H1 (cell line): ENCODE results near the gene AIRE. TPM values are rescaled to one million over a fixed set of nuclear protein-coding genes. Genes with fewer than 3 reads are reported as not detected.

Experiments used
- CTCF ChIA-PET: fragments of 300-600 bp; sonication (Branson Sonifier 250); formaldehyde crosslinking; loops from one replicate; lab custom pipeline; 2021; ENCODE audit not compliant: partially characterized antibody; lab: Charles Lee
- POLR2A ChIA-PET: fragments of 300-600 bp; sonication (Branson Sonifier 250); formaldehyde crosslinking; loops from one replicate; lab custom pipeline; 2021; ENCODE audit warnings: inconsistent platforms; ENCODE audit not compliant: partially characterized antibody; lab: Charles Lee
- DNase-seq, 2 experiments: peaks; one replicate each; pipeline versions ENCODE4 v3.0.0 to v3.0.0-alpha.2; 2010 to 2022; ENCODE audit warnings: low spot score in 2 of 2, low read depth in 1 of 2, mixed read lengths in 1 of 2
- FAIRE-seq: peaks from 2 replicates; lab custom pipeline; 2011; peaks lifted over from hg19 to GRCh38; lab: Jason Lieb, UNC
- H2AFZ ChIP-seq: 2 replicates; pipeline ENCODE4 v1.8.1; 2012; ENCODE audit warnings: low read length, inconsistent platforms
- H2AK5ac ChIP-seq: 2 replicates; pipeline ENCODE4 v1.6.1; 2013; ENCODE audit warnings: low read depth, low read length
- H2BK120ac ChIP-seq: replicated peaks from 2 replicates; pipeline ENCODE3; 2013; ENCODE audit warnings: low read depth, low read length, inconsistent platforms
- H2BK12ac ChIP-seq: 2 replicates; pipeline ENCODE4 v1.6.1; 2013; ENCODE audit warnings: low read depth, low read length
- H2BK15ac ChIP-seq: 2 replicates; pipeline ENCODE4 v1.6.1; 2013; ENCODE audit warnings: low read length
- H2BK20ac ChIP-seq: 2 replicates; pipeline ENCODE4 v1.6.1; 2013; ENCODE audit warnings: low read length
- H2BK5ac ChIP-seq: 2 replicates; pipeline ENCODE4 v1.6.1; 2013; ENCODE audit warnings: low read depth, low read length
- H3K14ac ChIP-seq: 2 replicates; pipeline ENCODE4 v1.6.1; 2013; ENCODE audit warnings: inconsistent platforms; ENCODE audit not compliant: insufficient read length
- H3K18ac ChIP-seq: 2 replicates; pipeline ENCODE4 v1.6.1; 2013; ENCODE audit warnings: low read length; ENCODE audit errors: extremely low read depth
- H3K23ac ChIP-seq: 2 replicates; pipeline ENCODE4 v1.6.1; 2013; ENCODE audit warnings: inconsistent platforms; ENCODE audit not compliant: insufficient read length
- H3K23me2 ChIP-seq: 2 replicates; pipeline ENCODE4 v1.6.1; 2013; ENCODE audit warnings: low read depth, low read length
- H3K27ac ChIP-seq: 2 replicates; pipeline ENCODE4 v1.6.1; 2011; ENCODE audit warnings: low read depth, low read length, inconsistent platforms
- H3K27me3 ChIP-seq, 4 experiments: replicated peaks in 1 of 4; 1 replicate in 1 of 4; 2 replicates in 3 of 4; pipeline versions ENCODE4 v1.6.1 to v1.8.1; 2011 to 2013; ENCODE audit warnings: low read length in 3 of 4, mild to moderate bottlenecking in 3 of 4, inconsistent platforms in 2 of 4, mixed read lengths in 2 of 4, moderate library complexity in 1 of 4; ENCODE audit not compliant: control insufficient read depth in 3 of 4, insufficient read depth in 3 of 4; ENCODE audit errors: extremely low read depth in 1 of 4
- H3K36me3 ChIP-seq, 4 experiments: 2 replicates each; pipeline versions ENCODE4 v1.6.1 to v1.8.1; 2011 to 2013; ENCODE audit warnings: mild to moderate bottlenecking in 4 of 4, low read length in 3 of 4, moderate library complexity in 2 of 4, control low read depth in 1 of 4, inconsistent platforms in 1 of 4; ENCODE audit not compliant: insufficient read depth in 4 of 4, control insufficient read depth in 2 of 4
- H3K4ac ChIP-seq: replicated peaks from 2 replicates; pipeline ENCODE3; 2013; ENCODE audit warnings: low read length, low read depth, mixed read lengths, inconsistent platforms; ENCODE audit not compliant: insufficient read length
- H3K4me1 ChIP-seq, 4 experiments: replicated peaks in 1 of 4; 1 replicate in 1 of 4; 2 replicates in 3 of 4; pipeline versions ENCODE4 v1.6.1 to v1.8.1; 2011 to 2013; ENCODE audit warnings: low read length in 3 of 4, inconsistent platforms in 2 of 4, mixed read lengths in 1 of 4; ENCODE audit not compliant: insufficient read depth in 4 of 4, control insufficient read depth in 3 of 4
- H3K4me2 ChIP-seq, 2 experiments: 2 replicates each; pipeline versions ENCODE4 v1.6.1 to v1.8.1; 2011 to 2013; ENCODE audit warnings: low read depth in 2 of 2, low read length in 2 of 2, control low read depth in 1 of 2, inconsistent platforms in 1 of 2, mild to moderate bottlenecking in 1 of 2; ENCODE audit not compliant: insufficient read depth in 1 of 2
- H3K4me3 ChIP-seq, 4 experiments: fragments of 200-600, 300-600 bp in 1 of 4; sonication (generic), shearing (Covaris generic), sonication (Bioruptor Twin) in 1 of 4; 2 replicates each; pipeline versions ENCODE4 v1.5.1 to v1.8.1; 2011 to 2016; ENCODE audit warnings: low read length in 4 of 4, low read depth in 3 of 4, control low read depth in 2 of 4, inconsistent platforms in 2 of 4, mild to moderate bottlenecking in 2 of 4, mixed read lengths in 1 of 4, moderate library complexity in 1 of 4; ENCODE audit not compliant: insufficient read depth in 2 of 4; ENCODE audit errors: extremely low read depth in 1 of 4
- H3K56ac ChIP-seq: replicated peaks from 2 replicates; pipeline ENCODE3; 2013; ENCODE audit warnings: low read depth, mild to moderate bottlenecking, mixed read lengths, low read length, inconsistent platforms; ENCODE audit not compliant: insufficient read length
- H3K79me1 ChIP-seq: 2 replicates; pipeline ENCODE4 v1.6.1; 2013; ENCODE audit warnings: low read depth, low read length, control low read depth
- H3K79me2 ChIP-seq, 2 experiments: 2 replicates each; pipeline versions ENCODE4 v1.6.1 to v1.8.1; 2012 to 2013; ENCODE audit warnings: low read length in 2 of 2, mild to moderate bottlenecking in 2 of 2, inconsistent platforms in 1 of 2; ENCODE audit not compliant: insufficient read depth in 2 of 2, control insufficient read depth in 1 of 2
- H3K9ac ChIP-seq, 4 experiments: replicated peaks in 1 of 4; 1 replicate in 1 of 4; 2 replicates in 3 of 4; pipeline versions ENCODE4 v1.6.1 to v1.8.1; 2011 to 2013; ENCODE audit warnings: low read depth in 3 of 4, low read length in 3 of 4, control low read depth in 2 of 4, mild to moderate bottlenecking in 2 of 4, moderate library complexity in 2 of 4, inconsistent platforms in 1 of 4; ENCODE audit errors: extremely low read depth in 1 of 4
- H3K9me3 ChIP-seq, 2 experiments: 2 replicates each; pipeline versions ENCODE4 v1.6.1 to v1.8.1; 2012 to 2013; ENCODE audit warnings: mild to moderate bottlenecking in 2 of 2, moderate library complexity in 2 of 2, control low read depth in 1 of 2, inconsistent platforms in 1 of 2, low read depth in 1 of 2, low read length in 1 of 2, mixed read lengths in 1 of 2; ENCODE audit not compliant: insufficient read depth in 2 of 2
- H4K20me1 ChIP-seq, 2 experiments: replicated peaks in 1 of 2; 2 replicates each; pipeline versions ENCODE3 to v1.8.1; 2011 to 2013; ENCODE audit warnings: inconsistent platforms in 2 of 2, low read length in 2 of 2, mild to moderate bottlenecking in 1 of 2; ENCODE audit not compliant: insufficient read depth in 2 of 2, control insufficient read depth in 1 of 2
- H4K5ac ChIP-seq: 2 replicates; pipeline ENCODE4 v1.6.1; 2013; ENCODE audit warnings: low read length, low read depth, mixed read lengths, inconsistent platforms; ENCODE audit not compliant: insufficient read length
- H4K8ac ChIP-seq: 2 replicates; pipeline ENCODE4 v1.8.0; 2013; ENCODE audit warnings: mild to moderate bottlenecking, moderate library complexity, low read length, inconsistent platforms; ENCODE audit not compliant: insufficient read depth; ENCODE audit errors: extremely low read depth
- H4K91ac ChIP-seq: replicated peaks from 2 replicates; pipeline ENCODE3; 2013; ENCODE audit warnings: low read length, mixed read lengths, inconsistent platforms; ENCODE audit not compliant: insufficient read length
- ASH2L ChIP-seq: fragments of 200-600, 300-600 bp; sonication (generic); IDR thresholded peaks from one replicate; pipeline ENCODE4 v1.7.1; 2017; ENCODE audit warnings: low read length
- BCL11A ChIP-seq, 2 experiments: IDR thresholded peaks; one replicate each; pipeline ENCODE4 v1.6.1; 2011; ENCODE audit warnings: low read depth in 2 of 2, low read length in 2 of 2, mild to moderate bottlenecking in 2 of 2
- CBX8 ChIP-seq: fragments of 300-800, 300-1000 bp; sonication (generic); IDR thresholded peaks from 2 replicates; pipeline ENCODE4 v1.7.1; 2016; ENCODE audit warnings: low read depth, low read length, borderline replicate concordance
- KDM5A ChIP-seq: fragments of 200-600 bp; IDR thresholded peaks from 2 replicates; pipeline ENCODE4 v1.7.1; 2012; ENCODE audit warnings: mild to moderate bottlenecking, low read length, inconsistent platforms, mixed read lengths
- RFX5 ChIP-seq: IDR thresholded peaks from 2 replicates; pipeline ENCODE4 v1.6.1; 2011; ENCODE audit warnings: low read depth, low read length, improper control_type of control experiment, borderline replicate concordance
- SP1 ChIP-seq: IDR thresholded peaks from 2 replicates; pipeline ENCODE4 v1.6.1; 2011; ENCODE audit warnings: low read depth, low read length
- SUZ12 ChIP-seq: fragments of 200-600 bp; sonication (generic); IDR thresholded peaks from 2 replicates; pipeline ENCODE4 v1.6.1; 2012; ENCODE audit warnings: mild to moderate bottlenecking, inconsistent platforms, low read length, moderate library complexity, mixed read lengths
- WGBS, 2 experiments: shearing (Covaris generic) in 1 of 2; methylation state at CpG; one replicate each; pipeline versions ENCODE4 v1.1.6 to v1.1.7; 2013 to 2015; ENCODE audit warnings: low lambda C conversion rate in 2 of 2, mixed read lengths in 2 of 2, inconsistent platforms in 1 of 2, low coverage in 1 of 2, missing lambda C conversion rate in 1 of 2; ENCODE audit not compliant: insufficient replicate concordance in 2 of 2, insufficient coverage in 1 of 2, insufficient read length in 1 of 2; ENCODE audit errors: extremely low coverage in 1 of 2, missing lambda C conversion rate in 1 of 2; 5-methylcytosine and 5-hydroxymethylcytosine counted together
- polyA plus RNA-seq, 7 experiments: library from polyadenylated mRNA; depleted of rRNA in 3 of 7; stranded (reverse) in 5 of 7; unstranded in 2 of 7; fragments of >200 nt in 5 of 7; fragments of 200-250 nt in 2 of 7; gene quantifications; 1 replicate in 5 of 7; 2 replicates in 1 of 7; 4 replicates in 1 of 7; pipeline versions ENCODE4 v1.2.1 to v1.2.3, GENCODE V29; 2011 to 2013; ENCODE audit warnings: missing spikeins in 2 of 7, mixed read lengths in 2 of 7
- total RNA-seq: library from RNA; stranded (reverse); fragmentation: NEBNext Ultra II Directional; extraction: Animal tissue kit (Norgen Biotek cat#: 25700); gene quantifications from 2 replicates; pipeline ENCODE4 v1.2.1, GENCODE V29; 2021
- TF ChIP-seq, protein P1 (sequence below), 3 experiments: IDR thresholded peaks; 1 replicate in 2 of 3; 2 replicates in 1 of 3; pipeline versions ENCODE4 v1.5.1 to v1.6.1; 2011; ENCODE audit warnings: low read length in 3 of 3, mild to moderate bottlenecking in 3 of 3, inconsistent platforms in 2 of 3, low read depth in 1 of 3, moderate library complexity in 1 of 3; ENCODE audit not compliant: insufficient read depth in 1 of 3; ENCODE audit errors: control extremely low read depth in 1 of 3
- TF ChIP-seq, protein P2 (sequence below): IDR thresholded peaks from 2 replicates; pipeline ENCODE4 v1.6.1; 2011; ENCODE audit warnings: low read depth, mild to moderate bottlenecking, low read length; ENCODE audit not compliant: insufficient read depth

The AIRE gene
- total and polyA plus RNA-seq, 2 of the 8 experiments (the other 6 are each of a cell fraction or from before 2014, with no cell fraction given): 0.09 TPM; not detected in 1

DNA sequence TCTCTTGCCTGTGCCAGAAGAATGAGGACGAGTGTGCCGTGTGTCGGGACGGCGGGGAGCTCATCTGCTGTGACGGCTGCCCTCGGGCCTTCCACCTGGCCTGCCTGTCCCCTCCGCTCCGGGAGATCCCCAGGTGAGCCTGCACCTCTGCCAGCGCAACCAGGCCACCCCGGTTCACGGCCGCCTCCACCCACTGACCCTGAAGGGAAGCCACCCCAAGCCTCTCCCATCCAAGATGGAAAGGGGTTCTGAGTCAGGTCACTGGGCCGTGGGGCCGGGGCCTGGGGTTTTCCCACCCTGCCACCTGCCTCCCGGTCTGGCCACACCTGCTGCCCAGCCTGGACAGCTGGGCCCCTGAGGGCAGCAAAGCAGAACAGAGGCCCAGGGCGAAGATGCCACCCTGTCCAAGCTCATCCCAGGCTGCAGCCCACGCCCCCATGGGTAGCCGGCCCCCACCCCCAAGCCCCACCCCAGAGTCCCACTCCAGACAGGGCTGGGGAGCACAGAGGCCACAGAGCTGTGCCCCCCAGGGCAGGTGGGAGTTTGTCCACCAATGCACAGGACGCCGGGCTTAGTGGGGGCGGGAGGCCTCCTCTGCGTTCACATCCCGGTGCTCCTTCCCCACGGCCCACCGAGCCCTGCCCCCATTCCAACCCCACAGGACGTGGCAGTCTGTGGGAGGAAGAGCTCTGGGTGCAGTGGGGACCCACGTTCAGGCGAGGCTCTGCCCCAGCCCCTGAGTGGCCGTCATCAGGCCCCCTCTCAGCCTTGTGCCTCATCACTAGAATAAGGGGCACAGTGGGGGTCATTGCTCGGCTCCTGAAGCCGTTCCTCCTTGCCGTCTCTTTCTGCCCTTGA, 5.6 kb downstream of the AIRE start:
- Histone ChIP-seq H2AFZ (no peak overlapping the region), H3K27me3 (peaks cover 0 to 6% (median 3%) of the 10 kb centered on the region in 4 experiments; a peak in 5 of 7 replicates), H3K4me1 (no peaks in the 10 kb centered on the region), H2BK120ac (no peak overlapping the region), H3K4ac (no peak overlapping the region), H2BK20ac (no peak overlapping the region), H3K4me3 (no peak overlapping the region), H3K79me1 (no peaks in the 10 kb centered on the region), H3K18ac (no peak overlapping the region), H3K4me2 (no peak overlapping the region), H2BK12ac (no peak overlapping the region), H3K9ac (no peak overlapping the region), H3K23ac (no peak overlapping the region), H3K79me2 (no peaks in the 10 kb centered on the region), H4K91ac (no peak overlapping the region), H4K8ac (no peak overlapping the region), H3K23me2 (no peaks in the 10 kb centered on the region; the same call in 1 of the 2 replicates), H4K5ac (no peak overlapping the region), H2AK5ac (no peak overlapping the region), H3K36me3 (no peaks in the 10 kb centered on the region), H3K9me3 (no peaks in the 10 kb centered on the region), H4K20me1 (no peaks in the 10 kb centered on the region), H3K14ac (no peak overlapping the region), H3K27ac (no peak overlapping the region), H2BK5ac (no peak overlapping the region), H2BK15ac (no peak overlapping the region), H3K56ac (no peak overlapping the region)
- POLR2A ChIA-PET: interaction anchor here (0.6 kb wide), 1 partner anchor 23 kb away, joined by 3 read pairs; no protein-coding TSS in a partner anchor
- FAIRE-seq (no peak), DNase-seq (no peak)
- 86% methylated on average over 27 of the region's 33 CpGs; no CpG with 5 or more reads in 1 of the 2 experiments for WGBS, 2 experiments
- CTCF ChIA-PET: interaction anchor here (0.6 to 0.9 kb wide), 2 partner anchors 8 to 10 kb away, joined by 3 read pairs; no protein-coding TSS in a partner anchor
- TF ChIP-seq KDM5A: no peak
- no peak for TF ChIP-seq CBX8
- no peak for TF ChIP-seq SP1
- no peak for TF ChIP-seq ASH2L
- TF ChIP-seq, protein P1, sequence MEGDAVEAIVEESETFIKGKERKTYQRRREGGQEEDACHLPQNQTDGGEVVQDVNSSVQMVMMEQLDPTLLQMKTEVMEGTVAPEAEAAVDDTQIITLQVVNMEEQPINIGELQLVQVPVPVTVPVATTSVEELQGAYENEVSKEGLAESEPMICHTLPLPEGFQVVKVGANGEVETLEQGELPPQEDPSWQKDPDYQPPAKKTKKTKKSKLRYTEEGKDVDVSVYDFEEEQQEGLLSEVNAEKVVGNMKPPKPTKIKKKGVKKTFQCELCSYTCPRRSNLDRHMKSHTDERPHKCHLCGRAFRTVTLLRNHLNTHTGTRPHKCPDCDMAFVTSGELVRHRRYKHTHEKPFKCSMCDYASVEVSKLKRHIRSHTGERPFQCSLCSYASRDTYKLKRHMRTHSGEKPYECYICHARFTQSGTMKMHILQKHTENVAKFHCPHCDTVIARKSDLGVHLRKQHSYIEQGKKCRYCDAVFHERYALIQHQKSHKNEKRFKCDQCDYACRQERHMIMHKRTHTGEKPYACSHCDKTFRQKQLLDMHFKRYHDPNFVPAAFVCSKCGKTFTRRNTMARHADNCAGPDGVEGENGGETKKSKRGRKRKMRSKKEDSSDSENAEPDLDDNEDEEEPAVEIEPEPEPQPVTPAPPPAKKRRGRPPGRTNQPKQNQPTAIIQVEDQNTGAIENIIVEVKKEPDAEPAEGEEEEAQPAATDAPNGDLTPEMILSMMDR (IDR thresholded peaks at IDR 0.05; ENCODE audit: control extremely low read depth in 1 of 3, insufficient read depth in 1 of 3, low read depth in 1 of 3, low read length in 3 of 3): no peak
- TF ChIP-seq RFX5: no peak
- TF ChIP-seq BCL11A (IDR thresholded peaks at IDR 0.05; ENCODE audit: low read depth in 2 of 2, low read length in 2 of 2): no peak
- TF ChIP-seq SUZ12: no peak
- TF ChIP-seq, protein P2, sequence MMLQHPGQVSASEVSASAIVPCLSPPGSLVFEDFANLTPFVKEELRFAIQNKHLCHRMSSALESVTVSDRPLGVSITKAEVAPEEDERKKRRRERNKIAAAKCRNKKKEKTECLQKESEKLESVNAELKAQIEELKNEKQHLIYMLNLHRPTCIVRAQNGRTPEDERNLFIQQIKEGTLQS: no peak
